H1 (cell line): ENCODE results near the gene MLNR. TPM values are rescaled to one million over a fixed set of nuclear protein-coding genes. Genes with fewer than 3 reads are reported as not detected.

Experiments used
- CTCF ChIA-PET: fragments of 300-600 bp; sonication (Branson Sonifier 250); formaldehyde crosslinking; loops from one replicate; lab custom pipeline; 2021; ENCODE audit not compliant: partially characterized antibody; lab: Charles Lee
- POLR2A ChIA-PET: fragments of 300-600 bp; sonication (Branson Sonifier 250); formaldehyde crosslinking; loops from one replicate; lab custom pipeline; 2021; ENCODE audit warnings: inconsistent platforms; ENCODE audit not compliant: partially characterized antibody; lab: Charles Lee
- DNase-seq, 2 experiments: peaks; one replicate each; pipeline versions ENCODE4 v3.0.0 to v3.0.0-alpha.2; 2010 to 2022; ENCODE audit warnings: low spot score in 2 of 2, low read depth in 1 of 2, mixed read lengths in 1 of 2
- FAIRE-seq: peaks from 2 replicates; lab custom pipeline; 2011; peaks lifted over from hg19 to GRCh38; lab: Jason Lieb, UNC
- H2AFZ ChIP-seq: 2 replicates; pipeline ENCODE4 v1.8.1; 2012; ENCODE audit warnings: low read length, inconsistent platforms
- H2AK5ac ChIP-seq: 2 replicates; pipeline ENCODE4 v1.6.1; 2013; ENCODE audit warnings: low read depth, low read length
- H2BK120ac ChIP-seq: replicated peaks from 2 replicates; pipeline ENCODE3; 2013; ENCODE audit warnings: low read depth, low read length, inconsistent platforms
- H2BK12ac ChIP-seq: 2 replicates; pipeline ENCODE4 v1.6.1; 2013; ENCODE audit warnings: low read depth, low read length
- H2BK15ac ChIP-seq: 2 replicates; pipeline ENCODE4 v1.6.1; 2013; ENCODE audit warnings: low read length
- H2BK20ac ChIP-seq: 2 replicates; pipeline ENCODE4 v1.6.1; 2013; ENCODE audit warnings: low read length
- H2BK5ac ChIP-seq: 2 replicates; pipeline ENCODE4 v1.6.1; 2013; ENCODE audit warnings: low read depth, low read length
- H3K14ac ChIP-seq: 2 replicates; pipeline ENCODE4 v1.6.1; 2013; ENCODE audit warnings: inconsistent platforms; ENCODE audit not compliant: insufficient read length
- H3K18ac ChIP-seq: 2 replicates; pipeline ENCODE4 v1.6.1; 2013; ENCODE audit warnings: low read length; ENCODE audit errors: extremely low read depth
- H3K23ac ChIP-seq: 2 replicates; pipeline ENCODE4 v1.6.1; 2013; ENCODE audit warnings: inconsistent platforms; ENCODE audit not compliant: insufficient read length
- H3K23me2 ChIP-seq: 2 replicates; pipeline ENCODE4 v1.6.1; 2013; ENCODE audit warnings: low read depth, low read length
- H3K27ac ChIP-seq: 2 replicates; pipeline ENCODE4 v1.6.1; 2011; ENCODE audit warnings: low read depth, low read length, inconsistent platforms
- H3K27me3 ChIP-seq, 4 experiments: replicated peaks in 1 of 4; 1 replicate in 1 of 4; 2 replicates in 3 of 4; pipeline versions ENCODE4 v1.6.1 to v1.8.1; 2011 to 2013; ENCODE audit warnings: low read length in 3 of 4, mild to moderate bottlenecking in 3 of 4, inconsistent platforms in 2 of 4, mixed read lengths in 2 of 4, moderate library complexity in 1 of 4; ENCODE audit not compliant: control insufficient read depth in 3 of 4, insufficient read depth in 3 of 4; ENCODE audit errors: extremely low read depth in 1 of 4
- H3K36me3 ChIP-seq, 4 experiments: 2 replicates each; pipeline versions ENCODE4 v1.6.1 to v1.8.1; 2011 to 2013; ENCODE audit warnings: mild to moderate bottlenecking in 4 of 4, low read length in 3 of 4, moderate library complexity in 2 of 4, control low read depth in 1 of 4, inconsistent platforms in 1 of 4; ENCODE audit not compliant: insufficient read depth in 4 of 4, control insufficient read depth in 2 of 4
- H3K4ac ChIP-seq: replicated peaks from 2 replicates; pipeline ENCODE3; 2013; ENCODE audit warnings: low read length, low read depth, mixed read lengths, inconsistent platforms; ENCODE audit not compliant: insufficient read length
- H3K4me1 ChIP-seq, 4 experiments: replicated peaks in 1 of 4; 1 replicate in 1 of 4; 2 replicates in 3 of 4; pipeline versions ENCODE4 v1.6.1 to v1.8.1; 2011 to 2013; ENCODE audit warnings: low read length in 3 of 4, inconsistent platforms in 2 of 4, mixed read lengths in 1 of 4; ENCODE audit not compliant: insufficient read depth in 4 of 4, control insufficient read depth in 3 of 4
- H3K4me2 ChIP-seq, 2 experiments: 2 replicates each; pipeline versions ENCODE4 v1.6.1 to v1.8.1; 2011 to 2013; ENCODE audit warnings: low read depth in 2 of 2, low read length in 2 of 2, control low read depth in 1 of 2, inconsistent platforms in 1 of 2, mild to moderate bottlenecking in 1 of 2; ENCODE audit not compliant: insufficient read depth in 1 of 2
- H3K4me3 ChIP-seq, 4 experiments: fragments of 200-600, 300-600 bp in 1 of 4; sonication (generic), shearing (Covaris generic), sonication (Bioruptor Twin) in 1 of 4; 2 replicates each; pipeline versions ENCODE4 v1.5.1 to v1.8.1; 2011 to 2016; ENCODE audit warnings: low read length in 4 of 4, low read depth in 3 of 4, control low read depth in 2 of 4, inconsistent platforms in 2 of 4, mild to moderate bottlenecking in 2 of 4, mixed read lengths in 1 of 4, moderate library complexity in 1 of 4; ENCODE audit not compliant: insufficient read depth in 2 of 4; ENCODE audit errors: extremely low read depth in 1 of 4
- H3K56ac ChIP-seq: replicated peaks from 2 replicates; pipeline ENCODE3; 2013; ENCODE audit warnings: low read depth, mild to moderate bottlenecking, mixed read lengths, low read length, inconsistent platforms; ENCODE audit not compliant: insufficient read length
- H3K79me1 ChIP-seq: 2 replicates; pipeline ENCODE4 v1.6.1; 2013; ENCODE audit warnings: low read depth, low read length, control low read depth
- H3K79me2 ChIP-seq, 2 experiments: 2 replicates each; pipeline versions ENCODE4 v1.6.1 to v1.8.1; 2012 to 2013; ENCODE audit warnings: low read length in 2 of 2, mild to moderate bottlenecking in 2 of 2, inconsistent platforms in 1 of 2; ENCODE audit not compliant: insufficient read depth in 2 of 2, control insufficient read depth in 1 of 2
- H3K9ac ChIP-seq, 4 experiments: replicated peaks in 1 of 4; 1 replicate in 1 of 4; 2 replicates in 3 of 4; pipeline versions ENCODE4 v1.6.1 to v1.8.1; 2011 to 2013; ENCODE audit warnings: low read depth in 3 of 4, low read length in 3 of 4, control low read depth in 2 of 4, mild to moderate bottlenecking in 2 of 4, moderate library complexity in 2 of 4, inconsistent platforms in 1 of 4; ENCODE audit errors: extremely low read depth in 1 of 4
- H3K9me3 ChIP-seq, 2 experiments: 2 replicates each; pipeline versions ENCODE4 v1.6.1 to v1.8.1; 2012 to 2013; ENCODE audit warnings: mild to moderate bottlenecking in 2 of 2, moderate library complexity in 2 of 2, control low read depth in 1 of 2, inconsistent platforms in 1 of 2, low read depth in 1 of 2, low read length in 1 of 2, mixed read lengths in 1 of 2; ENCODE audit not compliant: insufficient read depth in 2 of 2
- H4K20me1 ChIP-seq, 2 experiments: replicated peaks in 1 of 2; 2 replicates each; pipeline versions ENCODE3 to v1.8.1; 2011 to 2013; ENCODE audit warnings: inconsistent platforms in 2 of 2, low read length in 2 of 2, mild to moderate bottlenecking in 1 of 2; ENCODE audit not compliant: insufficient read depth in 2 of 2, control insufficient read depth in 1 of 2
- H4K5ac ChIP-seq: 2 replicates; pipeline ENCODE4 v1.6.1; 2013; ENCODE audit warnings: low read length, low read depth, mixed read lengths, inconsistent platforms; ENCODE audit not compliant: insufficient read length
- H4K8ac ChIP-seq: 2 replicates; pipeline ENCODE4 v1.8.0; 2013; ENCODE audit warnings: mild to moderate bottlenecking, moderate library complexity, low read length, inconsistent platforms; ENCODE audit not compliant: insufficient read depth; ENCODE audit errors: extremely low read depth
- H4K91ac ChIP-seq: replicated peaks from 2 replicates; pipeline ENCODE3; 2013; ENCODE audit warnings: low read length, mixed read lengths, inconsistent platforms; ENCODE audit not compliant: insufficient read length
- POLR2A ChIP-seq, 2 experiments: IDR thresholded peaks; 1 replicate in 1 of 2; 2 replicates in 1 of 2; pipeline ENCODE4 v1.6.1; 2011; ENCODE audit warnings: low read depth in 2 of 2, low read length in 2 of 2, mild to moderate bottlenecking in 2 of 2; ENCODE audit errors: control extremely low read depth in 1 of 2
- POLR2AphosphoS5 ChIP-seq: IDR thresholded peaks from 2 replicates; pipeline ENCODE4 v1.6.1; 2011; ENCODE audit warnings: low read depth, low read length
- WGBS, 2 experiments: shearing (Covaris generic) in 1 of 2; methylation state at CpG; one replicate each; pipeline versions ENCODE4 v1.1.6 to v1.1.7; 2013 to 2015; ENCODE audit warnings: low lambda C conversion rate in 2 of 2, mixed read lengths in 2 of 2, inconsistent platforms in 1 of 2, low coverage in 1 of 2, missing lambda C conversion rate in 1 of 2; ENCODE audit not compliant: insufficient replicate concordance in 2 of 2, insufficient coverage in 1 of 2, insufficient read length in 1 of 2; ENCODE audit errors: extremely low coverage in 1 of 2, missing lambda C conversion rate in 1 of 2; 5-methylcytosine and 5-hydroxymethylcytosine counted together
- polyA plus RNA-seq, 7 experiments: library from polyadenylated mRNA; depleted of rRNA in 3 of 7; stranded (reverse) in 5 of 7; unstranded in 2 of 7; fragments of >200 nt in 5 of 7; fragments of 200-250 nt in 2 of 7; gene quantifications; 1 replicate in 5 of 7; 2 replicates in 1 of 7; 4 replicates in 1 of 7; pipeline versions ENCODE4 v1.2.1 to v1.2.3, GENCODE V29; 2011 to 2013; ENCODE audit warnings: missing spikeins in 2 of 7, mixed read lengths in 2 of 7
- total RNA-seq: library from RNA; stranded (reverse); fragmentation: NEBNext Ultra II Directional; extraction: Animal tissue kit (Norgen Biotek cat#: 25700); gene quantifications from 2 replicates; pipeline ENCODE4 v1.2.1, GENCODE V29; 2021

Gene MLNR
- total and polyA plus RNA-seq, 2 of the 8 experiments (the other 6 are each of a cell fraction or from before 2014, with no cell fraction given) = 0.24 to 0.29 TPM

- H3K79me1 ChIP-seq = no peaks in the 10 kb centered on the region
- H3K79me2 ChIP-seq = no peaks in the 10 kb centered on the region
- H3K27me3 ChIP-seq = no peaks in the 10 kb centered on the region
- no peak overlapping the region for H3K27ac ChIP-seq
- POLR2A ChIA-PET = interaction anchor here (0.6 kb wide), 1 partner anchor 1276 kb away, joined by 5 read pairs; no protein-coding TSS in a partner anchor
- no peaks in the 10 kb centered on the region for H3K9me3 ChIP-seq
- H2AFZ ChIP-seq = no peak overlapping the region
- no peak overlapping the region for H3K23ac ChIP-seq
- no peak overlapping the region for H3K14ac ChIP-seq
- H3K4me2 ChIP-seq = no peak overlapping the region
- H4K91ac ChIP-seq = no peak overlapping the region
- no peak overlapping the region for H3K9ac ChIP-seq
- H3K36me3 ChIP-seq = peaks cover 0 to 21% (median 5%) of the 10 kb centered on the region in 4 experiments; a peak in 6 of 8 replicates
- 100% methylated on average over 1 of the region's 1 CpG; no CpG with 5 or more reads in 1 of the 2 experiments for WGBS, 2 experiments
- H3K56ac ChIP-seq = no peak overlapping the region
- no peak for TF ChIP-seq POLR2A (IDR thresholded peaks at IDR 0.05; ENCODE audit: control extremely low read depth in 1 of 2, low read depth in 2 of 2, low read length in 2 of 2)
- TF ChIP-seq POLR2AphosphoS5 = peak; percentile 19; the same call in 1 of the 2 replicates
- no peak overlapping the region for H3K4ac ChIP-seq
- H3K4me3 ChIP-seq = no peak overlapping the region
- H2BK15ac ChIP-seq = no peak overlapping the region
- H2BK120ac ChIP-seq = no peak overlapping the region
- no peak overlapping the region for H2AK5ac ChIP-seq
- CTCF ChIA-PET = no interaction called here
- H4K20me1 ChIP-seq = peaks cover 0 to 1% of the 10 kb centered on the region in 2 experiments
- DNase-seq = no peak
- no peak for FAIRE-seq
- no peak overlapping the region for H2BK20ac ChIP-seq
- H3K18ac ChIP-seq = no peak overlapping the region
- H3K4me1 ChIP-seq = peaks cover 0 to 3% (median 2%) of the 10 kb centered on the region in 4 experiments; a peak in 4 of 7 replicates
- H4K8ac ChIP-seq = no peak overlapping the region
- H2BK5ac ChIP-seq = no peak overlapping the region
- H2BK12ac ChIP-seq = no peak overlapping the region
- no peaks in the 10 kb centered on the region; the same call in 1 of the 2 replicates for H3K23me2 ChIP-seq
- no peak overlapping the region for H4K5ac ChIP-seq
These were observed 10.0 kb upstream of the MLNR start for GRCh38 chr13:49210114-49210513.
